SK-N-SH (cell line): ENCODE results near the gene SLC49A3. TPM values are rescaled to one million over a fixed set of nuclear protein-coding genes. Genes with fewer than 3 reads are reported as not detected.

ENCODE experiments used
- CTCF ChIA-PET: fragments of 300-600, 350-600 bp; formaldehyde crosslinking; extraction: SDS; loops from one replicate; lab custom pipeline; 2021; lab: Yijun Ruan, JAX
- POLR2A ChIA-PET: fragments of 350-600 bp; sonication (Branson Sonifier 250); formaldehyde crosslinking; extraction: SDS; loops from one replicate; lab custom pipeline; 2020; ENCODE audit warnings: antibody characterized with exemption, inconsistent platforms; lab: Yijun Ruan, JAX
- DNase-seq: peaks from one replicate; pipeline ENCODE4 v3.0.0; 2012
- H2AFZ ChIP-seq: fragments of 200-600 bp; sonication (generic); 2 replicates; pipeline ENCODE4 v1.8.1; 2016; ENCODE audit warnings: antibody characterized with exemption, mild to moderate bottlenecking, low read depth
- H3F3A ChIP-seq: fragments of 200-600 bp; sonication (generic); replicated peaks from 2 replicates; pipeline ENCODE3; 2016; ENCODE audit warnings: antibody characterized with exemption, mild to moderate bottlenecking; ENCODE audit not compliant: insufficient read depth
- H3K27ac ChIP-seq, 2 experiments: fragments of 200-500 bp in 1 of 2; fragments of 200-600 bp in 1 of 2; sonication (Bioruptor generic) in 1 of 2; sonication (generic), shearing (Covaris generic) in 1 of 2; 2 replicates each; pipeline versions ENCODE4 v1.5.1 to v1.6.1; 2014 to 2016; ENCODE audit warnings: low read depth in 2 of 2, inconsistent platforms in 1 of 2, low read length in 1 of 2, mild to moderate bottlenecking in 1 of 2, mixed read lengths in 1 of 2
- H3K27me3 ChIP-seq: fragments of 200-600 bp; sonication (generic), shearing (Covaris generic); 2 replicates; pipeline ENCODE4 v1.6.1; 2016; ENCODE audit warnings: mixed run types; ENCODE audit not compliant: insufficient read depth
- H3K36me3 ChIP-seq, 2 experiments: fragments of 200-500 bp in 1 of 2; fragments of 200-600 bp in 1 of 2; sonication (Bioruptor generic) in 1 of 2; sonication (generic) in 1 of 2; replicated peaks in 1 of 2; 2 replicates each; pipeline versions ENCODE3 to v1.5.1; 2014 to 2016; ENCODE audit warnings: low read length in 1 of 2, mild to moderate bottlenecking in 1 of 2; ENCODE audit not compliant: insufficient read depth in 2 of 2, control insufficient read depth in 1 of 2
- H3K4me1 ChIP-seq, 2 experiments: fragments of 200-500 bp in 1 of 2; fragments of 200-600 bp in 1 of 2; sonication (Bioruptor generic) in 1 of 2; sonication (generic), shearing (Covaris generic) in 1 of 2; 2 replicates each; pipeline versions ENCODE4 v1.5.1 to v1.6.1; 2014 to 2016; ENCODE audit warnings: low read depth in 1 of 2, low read length in 1 of 2, mixed run types in 1 of 2; ENCODE audit not compliant: insufficient read depth in 2 of 2, control insufficient read depth in 1 of 2
- H3K4me2 ChIP-seq: fragments of 200-600 bp; sonication (generic), shearing (Covaris generic); 2 replicates; pipeline ENCODE4 v1.6.1; 2017; ENCODE audit warnings: mixed run types
- H3K4me3 ChIP-seq, 2 experiments: fragments of 200-500 bp in 1 of 2; fragments of 200-600 bp in 1 of 2; sonication (Bioruptor generic) in 1 of 2; sonication (generic), shearing (Covaris generic) in 1 of 2; 2 replicates each; pipeline versions ENCODE4 v1.5.1 to v1.8.1; 2014 to 2016; ENCODE audit warnings: low read depth in 2 of 2, inconsistent platforms in 1 of 2, low read length in 1 of 2, mild to moderate bottlenecking in 1 of 2, mixed read lengths in 1 of 2, moderate library complexity in 1 of 2
- H3K79me2 ChIP-seq: fragments of 200-600 bp; sonication (generic); 2 replicates; pipeline ENCODE4 v1.8.1; 2017; ENCODE audit warnings: mild to moderate bottlenecking; ENCODE audit not compliant: insufficient read depth
- H3K9ac ChIP-seq: fragments of 200-600 bp; sonication (generic); 2 replicates; pipeline ENCODE4 v1.6.1; 2017; ENCODE audit warnings: mixed run types
- H3K9me2 ChIP-seq: fragments of 200-600 bp; sonication (generic); 2 replicates; pipeline ENCODE4 v1.6.1; 2017; ENCODE audit warnings: mixed run types
- H3K9me3 ChIP-seq: fragments of 200-600 bp; sonication (generic); 2 replicates; pipeline ENCODE4 v1.6.1; 2017; ENCODE audit warnings: mixed run types, mild to moderate bottlenecking, moderate library complexity
- H4K20me1 ChIP-seq: fragments of 200-600 bp; sonication (generic); 2 replicates; pipeline ENCODE4 v1.6.1; 2017; ENCODE audit warnings: mild to moderate bottlenecking, mixed run types; ENCODE audit not compliant: insufficient read depth
- CTCF ChIP-seq: fragments of 200-600 bp; sonication (generic); IDR thresholded peaks from 2 replicates; pipeline ENCODE4 v1.6.1; 2017; ENCODE audit warnings: antibody characterized with exemption, mild to moderate bottlenecking, moderate library complexity
- ELF1 ChIP-seq: IDR thresholded peaks from 2 replicates; pipeline ENCODE4 v1.4.0; 2012
- EP300 ChIP-seq, 2 experiments: IDR thresholded peaks; 2 replicates each; pipeline versions ENCODE4 v1.4.0 to v1.6.1; 2012; ENCODE audit warnings: borderline replicate concordance in 1 of 2, low read depth in 1 of 2, low read length in 1 of 2
- EZH2phosphoT487 ChIP-seq: fragments of 200-600 bp; sonication (generic); IDR thresholded peaks from 2 replicates; pipeline ENCODE4 v1.6.1; 2017; ENCODE audit warnings: low read depth, mixed run types, mild to moderate bottlenecking, antibody characterized with exemption, moderate library complexity, borderline replicate concordance
- FOXJ3 ChIP-seq: sonication (generic); formaldehyde crosslinking; IDR thresholded peaks from 2 replicates; pipeline ENCODE4 v1.5.1; 2020; ENCODE audit warnings: mild to moderate bottlenecking, missing genetic modification reagents
- FOXM1 ChIP-seq: IDR thresholded peaks from 2 replicates; pipeline ENCODE4 v1.4.0; 2012; ENCODE audit warnings: low read depth, mild to moderate bottlenecking
- GABPA ChIP-seq: IDR thresholded peaks from 2 replicates; pipeline ENCODE4 v1.4.0; 2012; ENCODE audit warnings: low read depth, mild to moderate bottlenecking
- JUND ChIP-seq: IDR thresholded peaks from 2 replicates; pipeline ENCODE4 v1.4.0; 2012
- MAX ChIP-seq: IDR thresholded peaks from 2 replicates; pipeline ENCODE4 v1.4.0; 2012; ENCODE audit warnings: low read depth
- MEF2A ChIP-seq: IDR thresholded peaks from 2 replicates; pipeline ENCODE4 v1.4.0; 2012; ENCODE audit warnings: low read depth, borderline replicate concordance
- MXI1 ChIP-seq: IDR thresholded peaks from 2 replicates; pipeline ENCODE4 v1.6.1; 2012; ENCODE audit warnings: mild to moderate bottlenecking, low read depth, low read length, improper control_type of control experiment
- NFIC ChIP-seq: IDR thresholded peaks from 2 replicates; pipeline ENCODE4 v1.4.0; 2012; ENCODE audit warnings: borderline replicate concordance
- NRF1 ChIP-seq: IDR thresholded peaks from 2 replicates; pipeline ENCODE4 v1.6.1; 2012; ENCODE audit warnings: low read depth, mild to moderate bottlenecking, low read length
- PBX3 ChIP-seq: IDR thresholded peaks from 2 replicates; pipeline ENCODE4; 2012
- POLR2AphosphoS5 ChIP-seq: IDR thresholded peaks from 2 replicates; pipeline ENCODE4 v1.6.1; 2012; ENCODE audit warnings: low read depth, low read length
- RCOR1 ChIP-seq: fragments of 150-350 bp; IDR thresholded peaks from 2 replicates; pipeline ENCODE4 v1.6.1; 2017; ENCODE audit warnings: antibody characterized with exemption, low read length
- REST ChIP-seq: IDR thresholded peaks from 2 replicates; pipeline ENCODE4 v1.6.1; 2012; ENCODE audit warnings: mild to moderate bottlenecking, low read depth, low read length, moderate library complexity
- RFX5 ChIP-seq: IDR thresholded peaks from 2 replicates; pipeline ENCODE4 v1.6.1; 2012; ENCODE audit warnings: mild to moderate bottlenecking, improper control_type of control experiment, low read length
- SIN3A ChIP-seq: IDR thresholded peaks from 2 replicates; pipeline ENCODE4 v1.6.1; 2012; ENCODE audit warnings: low read depth, mild to moderate bottlenecking, low read length, moderate library complexity, borderline replicate concordance
- SMC3 ChIP-seq: IDR thresholded peaks from 2 replicates; pipeline ENCODE4 v1.6.1; 2012; ENCODE audit warnings: low read depth, low read length, improper control_type of control experiment
- TAF1 ChIP-seq: IDR thresholded peaks from 2 replicates; pipeline ENCODE4 v1.6.1; 2012; ENCODE audit warnings: low read depth, mild to moderate bottlenecking, low read length, moderate library complexity, borderline replicate concordance
- USF1 ChIP-seq: IDR thresholded peaks from 2 replicates; pipeline ENCODE4 v1.4.0; 2012; ENCODE audit warnings: low read depth, borderline replicate concordance
- USF2 ChIP-seq: fragments of 150-350 bp; IDR thresholded peaks from 2 replicates; pipeline ENCODE4 v1.6.1; 2017; ENCODE audit warnings: antibody characterized with exemption, low read length, low read depth, borderline replicate concordance
- YY1 ChIP-seq: IDR thresholded peaks from 2 replicates; pipeline ENCODE4 v1.4.0; 2012; ENCODE audit warnings: low read depth, mild to moderate bottlenecking
- WGBS: methylation state at CpG from one replicate; pipeline ENCODE4 v1.1.6; 2017; ENCODE audit warnings: low lambda C conversion rate; 5-methylcytosine and 5-hydroxymethylcytosine counted together
- polyA plus RNA-seq, 3 experiments: library from polyadenylated mRNA; depleted of rRNA; stranded (reverse); fragments of >200 nt; gene quantifications; 2 replicates each; pipeline ENCODE4 v1.2.3, GENCODE V29; 2012

The SLC49A3 gene
- polyA plus RNA-seq, 1 of the 3 experiments (the other 2 are of a cell fraction), result 0.05 TPM

GRCh38 chr4:687048-687970, 1.6 kb downstream of the SLC49A3 start:
- Histone ChIP-seq H4K20me1 (no peaks in the 10 kb centered on the region), H3K4me1 (peaks cover 13 to 27% of the 10 kb centered on the region in 2 experiments; a peak in 3 of 4 replicates), H3K36me3 (no peaks in the 10 kb centered on the region), H3K27ac (peak overlapping the region; percentile 41 to 77), H3K79me2 (no peaks in the 10 kb centered on the region), H2AFZ (no peak overlapping the region), H3K9me3 (no peaks in the 10 kb centered on the region), H3K9me2 (no peaks in the 10 kb centered on the region), H3K4me3 (no peak overlapping the region), H3F3A (peaks cover 11% of the 10 kb centered on the region), H3K4me2 (peak overlapping the region; percentile 74; the same call in 1 of the 2 replicates), H3K9ac (peak overlapping the region; percentile 51), H3K27me3 (no peaks in the 10 kb centered on the region)
- ChIA-PET CTCF (interaction anchor here (1.3 to 1.6 kb wide), 2 partner anchors 55 to 300 kb away, joined by 4 to 5 read pairs; partner anchors contain the start of gene IDUA), POLR2A (interaction anchor here (1.2 kb wide), 1 partner anchor 17 kb away, joined by 3 read pairs; no protein-coding TSS in a partner anchor)
- peak; percentile 47 for DNase-seq
- WGBS, result 45% methylated on average over 8 of the region's 38 CpGs
- TF ChIP-seq RFX5, result no peak
- peak; percentile 76 for TF ChIP-seq PBX3
- TF ChIP-seq RCOR1, result no peak
- TF ChIP-seq NRF1, result no peak
- peak; percentile 37; the same call in 1 of the 2 replicates for TF ChIP-seq TAF1
- TF ChIP-seq EZH2phosphoT487, result no peak
- no peak for TF ChIP-seq CTCF
- no peak for TF ChIP-seq NFIC
- no peak for TF ChIP-seq SMC3
- TF ChIP-seq JUND, result peak; percentile 1; the same call in 1 of the 2 replicates
- TF ChIP-seq ELF1, result no peak
- no peak for TF ChIP-seq YY1
- no peak for TF ChIP-seq MXI1
- TF ChIP-seq USF1, result no peak
- no peak for TF ChIP-seq SIN3A
- TF ChIP-seq MEF2A, result no peak
- TF ChIP-seq POLR2AphosphoS5, result 0 out of 2 replicates have a peak, but pooled peaks have one; percentile 20
- TF ChIP-seq MAX, result no peak; the same call in 1 of the 2 replicates
- no peak for TF ChIP-seq GABPA
- no peak for TF ChIP-seq FOXM1
- 0 out of 2 replicates have a peak, but pooled peaks have one; percentile 17 for TF ChIP-seq REST
- TF ChIP-seq USF2, result no peak
- no peak for TF ChIP-seq FOXJ3 (CRISPR knock-in tag)
- no peak for TF ChIP-seq EP300 (IDR thresholded peaks at IDR 0.05; ENCODE audit: borderline replicate concordance in 1 of 2, low read depth in 1 of 2, low read length in 1 of 2)
